LoVo (cell line): Measurements from ENCODE around the gene CHD6.
"Not testable (repeated sequence)": the region's sequence is repeated elsewhere in the genome, so short reads cannot be mapped to it uniquely, and the experiment has no call there.

Source experiments
- DNase-seq: peaks from one replicate; pipeline ENCODE4 v3.0.0-alpha.2; 2016; ENCODE audit warnings: low spot score

The CHD6 gene

GRCh38 chr20:41538810-41539596, 79.2 kb downstream of the CHD6 start:
- DNase-seq: no peak

GRCh38 chr20:41537865-41538264, 80.3 kb downstream of the CHD6 start:
- no peak for DNase-seq

- not testable (repeated sequence) for DNase-seq
Measured at GRCh38 chr20:41535551-41535950, 82.6 kb downstream of the CHD6 start.

GRCh38 chr20:41534842-41535241, 83.3 kb downstream of the CHD6 start:
- DNase-seq: no peak

GRCh38 chr20:41534170-41534569, 84.0 kb downstream of the CHD6 start:
- no peak for DNase-seq

- no peak for DNase-seq
Measured at GRCh38 chr20:41533537-41534136, 84.5 kb downstream of the CHD6 start.

GRCh38 chr20:41532935-41533334, 85.2 kb downstream of the CHD6 start:
- DNase-seq: no peak

- no peak for DNase-seq
Measured at GRCh38 chr20:41531518-41532275, 86.5 kb downstream of the CHD6 start.

GRCh38 chr20:41530923-41531322, 87.3 kb downstream of the CHD6 start:
- no peak for DNase-seq

- no peak for DNase-seq
Measured at GRCh38 chr20:41526327-41526726, 91.8 kb downstream of the CHD6 start.

- DNase-seq: no peak
Measured at GRCh38 chr20:41524980-41525613, 93.1 kb downstream of the CHD6 start.

GRCh38 chr20:41523857-41524256, 94.3 kb downstream of the CHD6 start:
- no peak for DNase-seq

- no peak for DNase-seq
Measured at GRCh38 chr20:41513829-41514228, 104.3 kb downstream of the CHD6 start.

GRCh38 chr20:41512624-41513023, 105.6 kb downstream of the CHD6 start:
- DNase-seq: no peak

- DNase-seq: no peak
Measured at GRCh38 chr20:41510847-41511450, 107.2 kb downstream of the CHD6 start.

GRCh38 chr20:41510224-41510623, 108.0 kb downstream of the CHD6 start:
- no peak for DNase-seq

- no peak for DNase-seq
Measured at GRCh38 chr20:41509316-41510200, 108.6 kb downstream of the CHD6 start.

- no peak for DNase-seq
Measured at GRCh38 chr20:41508335-41508734, 109.8 kb downstream of the CHD6 start.

GRCh38 chr20:41507851-41508250, 110.3 kb downstream of the CHD6 start:
- DNase-seq: no peak

GRCh38 chr20:41507436-41507835, 110.7 kb downstream of the CHD6 start:
- no peak for DNase-seq
